Effector memory CD4-positive, alpha-beta T cell (primary cell): ENCODE measurements around the gene RPGRIP1L.

ENCODE experiments used
- DNase-seq, 3 donors: peaks; one replicate each; pipeline ENCODE4 v3.0.0-alpha.2; 2020
- H3K27ac ChIP-seq: 2 replicates; pipeline ENCODE4 v1.7.0; 2013; ENCODE audit warnings: mild to moderate bottlenecking, low read length, moderate library complexity; ENCODE audit not compliant: insufficient read depth, poor library complexity, severe bottlenecking
- H3K27me3 ChIP-seq: replicated peaks from 2 replicates; pipeline ENCODE4 v1.7.0; 2013; ENCODE audit warnings: mild to moderate bottlenecking, low read length; ENCODE audit not compliant: insufficient read depth, control insufficient read depth, poor library complexity, severe bottlenecking
- H3K36me3 ChIP-seq: 2 replicates; pipeline ENCODE4 v1.7.0; 2013; ENCODE audit warnings: mild to moderate bottlenecking, low read length, moderate library complexity; ENCODE audit not compliant: control insufficient read depth, insufficient read depth
- H3K4me1 ChIP-seq: 2 replicates; pipeline ENCODE4 v1.7.0; 2013; ENCODE audit warnings: low read length, mild to moderate bottlenecking; ENCODE audit not compliant: control insufficient read depth, insufficient read depth, poor library complexity, severe bottlenecking
- H3K4me3 ChIP-seq: 2 replicates; pipeline ENCODE4 v1.7.0; 2013; ENCODE audit warnings: low read length, low read depth, mild to moderate bottlenecking; ENCODE audit not compliant: insufficient read depth, poor library complexity, severe bottlenecking
- H3K9me3 ChIP-seq: 2 replicates; pipeline ENCODE4 v1.7.0; 2013; ENCODE audit warnings: mild to moderate bottlenecking, low read length, moderate library complexity; ENCODE audit not compliant: control insufficient read depth

RPGRIP1L gene

DNA sequence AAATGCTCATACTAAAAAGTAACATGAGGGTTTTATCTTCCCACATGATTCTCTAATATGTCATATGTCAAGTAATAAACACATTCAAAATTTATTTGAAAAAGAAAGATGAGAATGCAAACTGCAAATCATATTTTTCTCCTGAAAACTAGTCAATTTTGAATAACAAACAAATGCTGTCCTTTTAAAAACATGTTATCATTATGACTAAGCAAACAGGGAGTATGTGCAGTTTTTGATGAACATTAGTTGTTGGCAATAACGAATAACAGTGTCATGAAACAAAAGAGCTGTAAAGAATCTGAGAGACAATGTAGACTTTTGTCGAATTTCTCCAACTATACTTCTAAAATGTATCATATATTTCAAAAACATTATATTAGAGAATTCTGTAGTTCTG is 34.8 kb downstream of the RPGRIP1L start:
- DNase-seq: no peak
- Histone ChIP-seq H3K4me3 (no peak overlapping the region), H3K36me3 (no peaks in the 10 kb centered on the region), H3K27me3 (no peaks in the 10 kb centered on the region), H3K4me1 (no peaks in the 10 kb centered on the region), H3K27ac (no peak overlapping the region), H3K9me3 (no peaks in the 10 kb centered on the region)

DNA sequence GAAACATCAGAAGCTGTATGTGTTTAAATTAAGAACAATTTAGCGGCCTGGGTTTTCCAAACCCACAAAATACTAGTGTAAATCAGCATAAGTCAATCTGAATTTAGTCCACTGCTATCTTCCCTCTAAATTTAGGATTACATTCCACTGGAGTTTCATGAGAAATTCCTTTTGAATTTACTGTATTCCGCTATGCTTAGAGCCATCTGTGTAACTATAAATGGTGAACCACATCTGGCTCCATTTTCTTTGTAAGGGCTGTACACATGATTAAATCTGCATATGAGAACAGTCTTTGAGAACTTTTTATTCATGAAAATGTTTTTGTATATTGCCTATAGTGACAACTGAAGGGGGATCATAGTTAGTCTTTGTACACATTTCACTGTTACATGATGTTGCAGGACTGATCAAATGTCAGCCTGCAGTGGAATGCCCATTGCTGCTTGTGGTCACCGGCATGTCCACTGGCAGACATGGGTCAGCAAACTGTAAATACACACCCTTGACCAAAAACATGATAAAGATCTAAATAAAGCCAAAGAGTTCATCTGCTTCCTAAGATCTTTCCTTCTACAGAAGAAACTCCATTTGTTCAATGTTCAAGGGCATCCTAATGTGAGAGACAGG is 36.8 kb downstream of the RPGRIP1L start:
- Histone ChIP-seq H3K36me3 (no peaks in the 10 kb centered on the region), H3K9me3 (no peaks in the 10 kb centered on the region), H3K27me3 (no peaks in the 10 kb centered on the region), H3K4me1 (no peaks in the 10 kb centered on the region), H3K4me3 (no peak overlapping the region), H3K27ac (no peak overlapping the region)
- no peak for DNase-seq

- H3K4me3 ChIP-seq: no peak overlapping the region
- H3K27ac ChIP-seq: no peak overlapping the region
- no peaks in the 10 kb centered on the region for H3K36me3 ChIP-seq
- no peak for DNase-seq
- H3K9me3 ChIP-seq: no peaks in the 10 kb centered on the region
- H3K4me1 ChIP-seq: no peaks in the 10 kb centered on the region
- no peaks in the 10 kb centered on the region for H3K27me3 ChIP-seq
Observed at GRCh38 chr16:53664724-53665345, 38.8 kb downstream of the RPGRIP1L start.

- Histone ChIP-seq H3K27me3 (no peaks in the 10 kb centered on the region), H3K27ac (no peak overlapping the region), H3K4me3 (no peak overlapping the region), H3K4me1 (no peaks in the 10 kb centered on the region), H3K9me3 (no peaks in the 10 kb centered on the region), H3K36me3 (no peaks in the 10 kb centered on the region)
- no peak for DNase-seq
Observed at GRCh38 chr16:53662072-53662471, 41.6 kb downstream of the RPGRIP1L start.

GRCh38 chr16:53654946-53655345 is 48.7 kb downstream of the RPGRIP1L start:
- no peak overlapping the region for H3K4me3 ChIP-seq
- DNase-seq: no peak

GRCh38 chr16:53651357-53651756 is 52.3 kb downstream of the RPGRIP1L start:
- Histone ChIP-seq H3K27ac (no peak overlapping the region), H3K36me3 (no peaks in the 10 kb centered on the region), H3K27me3 (no peaks in the 10 kb centered on the region), H3K4me3 (no peak overlapping the region), H3K9me3 (no peaks in the 10 kb centered on the region), H3K4me1 (no peaks in the 10 kb centered on the region)
- no peak for DNase-seq

More at GRCh38 chr16:53654946-53655345, 48.7 kb downstream of the RPGRIP1L start:
- Histone ChIP-seq H3K27ac (no peak overlapping the region), H3K4me1 (no peaks in the 10 kb centered on the region), H3K36me3 (no peaks in the 10 kb centered on the region), H3K27me3 (no peaks in the 10 kb centered on the region), H3K9me3 (no peaks in the 10 kb centered on the region)

DNA sequence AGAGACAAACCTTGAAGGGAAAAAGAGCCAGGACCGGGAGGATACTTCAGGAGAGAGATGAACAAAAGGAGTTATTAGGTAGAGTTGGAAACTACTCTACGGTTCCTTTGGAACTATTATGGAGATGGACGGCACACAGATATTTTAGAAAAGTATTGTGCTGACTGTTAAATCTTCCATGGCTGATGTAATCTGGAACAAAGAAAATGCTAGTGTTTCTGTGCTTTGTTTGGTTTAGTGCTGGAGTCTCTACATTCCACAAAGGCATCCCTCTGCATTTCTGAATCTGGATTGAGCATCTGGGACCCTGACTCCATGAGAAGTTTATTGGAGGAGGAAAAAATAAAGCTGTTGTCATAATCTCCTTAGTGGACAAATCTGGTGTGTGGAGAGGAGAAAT is 57.2 kb downstream of the RPGRIP1L start:
- Histone ChIP-seq H3K27me3 (no peaks in the 10 kb centered on the region), H3K4me1 (no peaks in the 10 kb centered on the region), H3K27ac (no peak overlapping the region), H3K9me3 (no peaks in the 10 kb centered on the region), H3K36me3 (no peaks in the 10 kb centered on the region), H3K4me3 (no peak overlapping the region)
- no peak for DNase-seq

GRCh38 chr16:53643474-53643873 is 60.2 kb downstream of the RPGRIP1L start:
- DNase-seq: no peak
- Histone ChIP-seq H3K9me3 (no peaks in the 10 kb centered on the region), H3K4me1 (no peaks in the 10 kb centered on the region), H3K36me3 (no peaks in the 10 kb centered on the region), H3K27me3 (no peaks in the 10 kb centered on the region), H3K4me3 (no peak overlapping the region), H3K27ac (no peak overlapping the region)

DNA sequence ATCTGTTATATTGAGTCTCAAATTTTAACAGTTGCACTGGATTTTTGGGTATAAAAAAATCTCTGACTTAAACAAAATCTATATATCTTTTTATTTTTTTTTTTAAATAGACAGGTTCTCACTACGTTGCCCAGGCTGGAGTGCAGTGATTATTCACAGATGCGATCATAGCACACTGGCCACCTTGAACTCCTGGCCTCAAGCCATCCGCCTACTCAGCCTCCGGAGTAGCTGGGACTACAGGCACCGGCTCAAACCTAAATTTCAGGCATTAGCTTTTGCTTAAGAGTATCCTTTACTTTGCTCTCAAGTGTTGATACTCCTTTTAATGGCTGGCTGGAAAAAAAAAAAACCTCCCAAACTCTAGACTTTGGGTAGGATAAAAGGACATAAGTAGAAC is 61.6 kb downstream of the RPGRIP1L start:
- H3K27me3 ChIP-seq: no peaks in the 10 kb centered on the region
- H3K9me3 ChIP-seq: no peaks in the 10 kb centered on the region
- no peak overlapping the region for H3K4me3 ChIP-seq
- H3K27ac ChIP-seq: no peak overlapping the region
- no peaks in the 10 kb centered on the region for H3K4me1 ChIP-seq
- DNase-seq: no peak
- H3K36me3 ChIP-seq: no peaks in the 10 kb centered on the region

- no peaks in the 10 kb centered on the region for H3K36me3 ChIP-seq
- DNase-seq: no peak
- H3K9me3 ChIP-seq: no peaks in the 10 kb centered on the region
- no peaks in the 10 kb centered on the region for H3K27me3 ChIP-seq
- H3K27ac ChIP-seq: no peak overlapping the region
- no peaks in the 10 kb centered on the region for H3K4me1 ChIP-seq
- no peak overlapping the region for H3K4me3 ChIP-seq
Observed at GRCh38 chr16:53636978-53637377, 66.7 kb downstream of the RPGRIP1L start.
